Sigmoid colon (tissue), 7 donors: ENCODE data around the gene CERKL. TPM values are rescaled to one million over a fixed set of nuclear protein-coding genes. Genes with fewer than 3 reads are reported as not detected.

Experiments
- DNase-seq: peaks from one replicate; pipeline ENCODE4 v3.0.0-alpha.2; 2019
- H3K27ac ChIP-seq, 4 donors: fragments of 200-600 bp; sonication (generic); one replicate each; pipeline ENCODE4 v1.5.1; 2016 to 2019; ENCODE audit warnings: mild to moderate bottlenecking in 1 of 4
- H3K27me3 ChIP-seq, 3 donors: fragments of 200-600 bp; sonication (generic); one replicate each; pipeline ENCODE4 v1.5.1; 2019; ENCODE audit warnings: mild to moderate bottlenecking in 1 of 3
- H3K36me3 ChIP-seq, 4 donors: fragments of 200-600 bp; sonication (generic); one replicate each; pipeline ENCODE4 v1.5.1; 2016 to 2019
- H3K4me1 ChIP-seq, 4 donors: fragments of 200-600 bp; sonication (generic); one replicate each; pipeline ENCODE4 v1.5.1; 2017 to 2019
- H3K4me3 ChIP-seq, 4 donors: fragments of 200-600 bp; sonication (generic); one replicate each; pipeline ENCODE4 v1.5.1; 2017 to 2019; ENCODE audit warnings: mild to moderate bottlenecking in 2 of 4, moderate library complexity in 1 of 4
- H3K9me3 ChIP-seq, 4 donors: fragments of 200-600 bp in 3 of 4; sonication (generic) in 3 of 4; one replicate each; pipeline versions ENCODE4 v1.5.1 to v1.6.1; 2013 to 2019
- CTCF ChIP-seq, 4 experiments: fragments of 450-650 bp in 3 of 4; fragments of 200-600 bp in 1 of 4; IDR thresholded peaks; one replicate each; pipeline ENCODE4 v1.5.1; 2016 to 2019; ENCODE audit warnings: antibody characterized with exemption in 4 of 4, mild to moderate bottlenecking in 3 of 4, moderate library complexity in 2 of 4
- EP300 ChIP-seq, 4 donors: sonication (generic); formaldehyde crosslinking; IDR thresholded peaks; one replicate each; pipeline ENCODE4 v1.6.1; 2017; ENCODE audit warnings: antibody characterized with exemption in 4 of 4
- POLR2A ChIP-seq, 2 donors: fragments of 450-650 bp; IDR thresholded peaks; one replicate each; pipeline ENCODE4 v1.6.1; 2016; ENCODE audit warnings: antibody characterized with exemption in 2 of 2, mild to moderate bottlenecking in 2 of 2, moderate library complexity in 2 of 2
- POLR2AphosphoS5 ChIP-seq, 4 donors: sonication (generic); formaldehyde crosslinking; IDR thresholded peaks; one replicate each; pipeline ENCODE4 v1.6.1; 2017; ENCODE audit warnings: antibody characterized with exemption in 4 of 4
- WGBS, 2 donors: extraction: QIAGEN DNeasy Blood & Tissue Kit; methylation state at CpG; one replicate each; pipeline ENCODE4 v1.1.7; 2013; 5-methylcytosine and 5-hydroxymethylcytosine counted together
- intact Hi-C: fragments of 100-400 bp; cut with DNase I; formaldehyde crosslinking; loops from one replicate; pipeline ENCODE4 v1.15.1; 2023
- polyA plus RNA-seq, 3 donors: library from polyadenylated mRNA; stranded (reverse); fragments of 200-250 nt; gene quantifications; one replicate each; pipeline ENCODE4 v1.2.3, GENCODE V29; 2013
- total RNA-seq, 4 donors: library from RNA; depleted of rRNA; stranded (reverse); fragments of >200 nt; gene quantifications; one replicate each; pipeline ENCODE4 v1.1.0, GENCODE V29; 2016
- donor health status: healthy with polysubstance abuse.
- donor health status: Bipolar disorder and iron deficiency.
- donor health status: healthy.

CERKL gene
- total and polyA plus RNA-seq, 7 donors, result 0.09 TPM; not detected in 6

DNA sequence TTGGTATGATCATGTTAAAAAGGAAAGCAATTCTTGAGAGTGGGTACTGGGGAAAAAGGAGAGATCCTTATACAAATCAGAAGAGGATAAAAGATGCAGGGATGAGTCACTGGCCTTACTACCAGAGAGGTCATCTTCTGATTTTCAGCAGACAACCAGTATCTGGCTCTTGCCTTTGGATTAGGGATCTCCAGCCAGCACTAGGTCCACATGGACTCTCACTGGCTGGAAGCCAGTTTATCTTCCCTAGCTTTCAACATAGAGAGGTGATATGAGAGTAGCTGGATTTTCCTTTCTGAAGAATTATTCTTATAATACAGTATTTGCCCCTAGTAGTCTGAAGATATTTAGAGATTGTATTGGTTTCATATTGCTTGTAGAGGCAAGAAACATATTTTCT is 30.2 kb downstream of the CERKL start:
- no peak overlapping the region for H3K27ac ChIP-seq
- TF ChIP-seq EP300 (IDR thresholded peaks at IDR 0.05) (no peak), POLR2A (IDR thresholded peaks at IDR 0.05) (no peak), CTCF (IDR thresholded peaks at IDR 0.05) (no peak), POLR2AphosphoS5 (IDR thresholded peaks at IDR 0.05) (no peak)
- intact Hi-C loops, result no loop called here
- no peaks in the 10 kb centered on the region for H3K27me3 ChIP-seq
- no peaks in the 10 kb centered on the region for H3K9me3 ChIP-seq
- H3K4me1 ChIP-seq, result no peaks in the 10 kb centered on the region
- no peaks in the 10 kb centered on the region for H3K36me3 ChIP-seq
- no peak overlapping the region for H3K4me3 ChIP-seq
- DNase-seq, result no peak

DNA sequence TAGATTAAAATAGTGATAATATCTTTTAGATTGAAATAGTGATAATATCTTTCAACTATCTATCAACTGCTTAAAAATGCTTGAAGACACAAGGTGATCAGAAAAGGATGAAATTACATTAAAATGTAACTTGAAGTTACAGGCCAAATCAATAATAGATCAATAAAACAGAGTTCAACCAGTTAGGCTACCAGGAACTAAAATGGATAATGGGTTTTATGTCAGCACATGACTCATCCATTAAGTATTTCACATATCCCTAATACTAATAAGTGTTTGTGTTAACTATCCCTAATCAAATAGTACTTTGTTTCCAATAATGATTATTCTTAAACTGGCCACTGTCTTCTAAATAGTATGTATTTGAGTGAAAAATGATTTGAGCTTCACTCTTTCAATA is 33.7 kb downstream of the CERKL start:
- H3K27ac ChIP-seq, result no peak overlapping the region
- DNase-seq, result no peak
- H3K36me3 ChIP-seq, result no peaks in the 10 kb centered on the region
- intact Hi-C loops, result no loop called here
- H3K4me1 ChIP-seq, result no peaks in the 10 kb centered on the region
- no peak for TF ChIP-seq POLR2AphosphoS5 (IDR thresholded peaks at IDR 0.05)
- TF ChIP-seq CTCF (IDR thresholded peaks at IDR 0.05), result no peak
- no peak for TF ChIP-seq POLR2A (IDR thresholded peaks at IDR 0.05)
- TF ChIP-seq EP300 (IDR thresholded peaks at IDR 0.05), result no peak
- no peak overlapping the region for H3K4me3 ChIP-seq
- no peaks in the 10 kb centered on the region for H3K9me3 ChIP-seq
- no peaks in the 10 kb centered on the region for H3K27me3 ChIP-seq

- WGBS, 2 donors, result 87 to 91% methylated on average over 3 of the region's 3 CpGs
Measured at GRCh38 chr2:181621779-181622490, 35.0 kb downstream of the CERKL start.

GRCh38 chr2:181619516-181619915 is 37.4 kb downstream of the CERKL start:
- intact Hi-C loops, result no loop called here
- 58 to 73% methylated on average over 2 of the region's 2 CpGs for WGBS, 2 donors
- H3K9me3 ChIP-seq, result no peaks in the 10 kb centered on the region
- H3K36me3 ChIP-seq, result no peaks in the 10 kb centered on the region
- no peaks in the 10 kb centered on the region for H3K27me3 ChIP-seq
- no peak overlapping the region for H3K4me3 ChIP-seq
- DNase-seq, result no peak
- H3K27ac ChIP-seq, result no peak overlapping the region
- TF ChIP-seq CTCF (IDR thresholded peaks at IDR 0.05), result no peak
- TF ChIP-seq POLR2AphosphoS5 (IDR thresholded peaks at IDR 0.05), result no peak
- no peak for TF ChIP-seq EP300 (IDR thresholded peaks at IDR 0.05)
- no peak for TF ChIP-seq POLR2A (IDR thresholded peaks at IDR 0.05)
- H3K4me1 ChIP-seq, result no peaks in the 10 kb centered on the region

More at GRCh38 chr2:181621779-181622490, 35.0 kb downstream of the CERKL start:
- no peaks in the 10 kb centered on the region for H3K36me3 ChIP-seq
- DNase-seq, result no peak
- H3K4me1 ChIP-seq, result no peaks in the 10 kb centered on the region
- TF ChIP-seq POLR2AphosphoS5 (IDR thresholded peaks at IDR 0.05), result no peak
- no peak for TF ChIP-seq EP300 (IDR thresholded peaks at IDR 0.05)
- no peak for TF ChIP-seq POLR2A (IDR thresholded peaks at IDR 0.05)
- TF ChIP-seq CTCF (IDR thresholded peaks at IDR 0.05), result no peak
- H3K9me3 ChIP-seq, result no peaks in the 10 kb centered on the region
- H3K27me3 ChIP-seq, result no peaks in the 10 kb centered on the region
- H3K4me3 ChIP-seq, result no peak overlapping the region
- intact Hi-C loops, result no loop called here
- no peak overlapping the region for H3K27ac ChIP-seq

GRCh38 chr2:181616715-181617114 is 40.2 kb downstream of the CERKL start:
- Histone ChIP-seq H3K36me3 (no peaks in the 10 kb centered on the region), H3K9me3 (no peaks in the 10 kb centered on the region), H3K4me3 (no peak overlapping the region), H3K4me1 (no peaks in the 10 kb centered on the region), H3K27ac (no peak overlapping the region), H3K27me3 (no peaks in the 10 kb centered on the region)
- no peak for DNase-seq
- 28 to 70% methylated on average over 1 of the region's 1 CpG for WGBS, 2 donors
- TF ChIP-seq CTCF (IDR thresholded peaks at IDR 0.05) (no peak), POLR2AphosphoS5 (IDR thresholded peaks at IDR 0.05) (no peak), POLR2A (IDR thresholded peaks at IDR 0.05) (no peak), EP300 (IDR thresholded peaks at IDR 0.05) (no peak)
- intact Hi-C loops, result no loop called here
